ENCODE results near the gene ZNF345. TPM values are rescaled to one million over a fixed set of nuclear protein-coding genes. Genes with fewer than 3 reads are reported as not detected.

The ZNF345 gene
- polyA plus RNA-seq (2012; ENCODE audit: missing spikeins) = 2.5 TPM

GRCh38 chr19:36850559-36851442 is at the start of gene ZNF345:
Gene ZNF345 (plus strand): TSS chr19:36850876. CDS start chr19:36876831, 25,955 bp downstream.
- peak; percentile 94 for FAIRE-seq
- peak; percentile 66 for DNase-seq (ENCODE audit: insufficient read length)
- TF ChIP-seq TAF1 (IDR thresholded peaks at IDR 0.05; ENCODE audit: borderline replicate concordance, low read depth, low read length) = no peak
- TF ChIP-seq POLR2A (IDR thresholded peaks at IDR 0.05; ENCODE audit: low read depth, low read length) = peak; percentile 74
- peak; percentile 79 for TF ChIP-seq POLR2AphosphoS5 (IDR thresholded peaks at IDR 0.05; ENCODE audit: low read depth, low read length)

- no peak for FAIRE-seq
- TF ChIP-seq POLR2AphosphoS5 (IDR thresholded peaks at IDR 0.05; ENCODE audit: low read depth, low read length) = no peak
- no peak for TF ChIP-seq POLR2A (IDR thresholded peaks at IDR 0.05; ENCODE audit: low read depth, low read length)
- no peak for TF ChIP-seq TAF1 (IDR thresholded peaks at IDR 0.05; ENCODE audit: borderline replicate concordance, low read depth, low read length)
- DNase-seq (ENCODE audit: insufficient read length) = no peak
Measured at GRCh38 chr19:36805364-36805763, 45.3 kb upstream of the ZNF345 start.

GRCh38 chr19:36807029-36807428 is 43.6 kb upstream of the ZNF345 start:
- TF ChIP-seq TAF1 (IDR thresholded peaks at IDR 0.05; ENCODE audit: borderline replicate concordance, low read depth, low read length) (no peak), POLR2A (IDR thresholded peaks at IDR 0.05; ENCODE audit: low read depth, low read length) (no peak), POLR2AphosphoS5 (IDR thresholded peaks at IDR 0.05; ENCODE audit: low read depth, low read length) (no peak)
- DNase-seq (ENCODE audit: insufficient read length) (no peak), FAIRE-seq (no peak)

GRCh38 chr19:36819130-36819630 is 31.5 kb upstream of the ZNF345 start:
- TF ChIP-seq POLR2AphosphoS5 (IDR thresholded peaks at IDR 0.05; ENCODE audit: low read depth, low read length) (no peak), TAF1 (IDR thresholded peaks at IDR 0.05; ENCODE audit: borderline replicate concordance, low read depth, low read length) (no peak), POLR2A (IDR thresholded peaks at IDR 0.05; ENCODE audit: low read depth, low read length) (no peak)
- FAIRE-seq (no peak), DNase-seq (ENCODE audit: insufficient read length) (no peak)

GRCh38 chr19:36821758-36822157 is 28.9 kb upstream of the ZNF345 start:
- DNase-seq (ENCODE audit: insufficient read length) = no peak
- TF ChIP-seq POLR2AphosphoS5 (IDR thresholded peaks at IDR 0.05; ENCODE audit: low read depth, low read length) (no peak), TAF1 (IDR thresholded peaks at IDR 0.05; ENCODE audit: borderline replicate concordance, low read depth, low read length) (no peak), POLR2A (IDR thresholded peaks at IDR 0.05; ENCODE audit: low read depth, low read length) (no peak)
- no peak for FAIRE-seq

GRCh38 chr19:36833430-36833829 is 17.2 kb upstream of the ZNF345 start:
- TF ChIP-seq POLR2A (IDR thresholded peaks at IDR 0.05; ENCODE audit: low read depth, low read length) (no peak), TAF1 (IDR thresholded peaks at IDR 0.05; ENCODE audit: borderline replicate concordance, low read depth, low read length) (no peak), POLR2AphosphoS5 (IDR thresholded peaks at IDR 0.05; ENCODE audit: low read depth, low read length) (no peak)
- no peak for DNase-seq (ENCODE audit: insufficient read length)
- FAIRE-seq = peak; percentile 5

GRCh38 chr19:36837176-36837905 is 13.3 kb upstream of the ZNF345 start:
- no peak for FAIRE-seq
- no peak for DNase-seq (ENCODE audit: insufficient read length)
- TF ChIP-seq TAF1 (IDR thresholded peaks at IDR 0.05; ENCODE audit: borderline replicate concordance, low read depth, low read length) (no peak), POLR2AphosphoS5 (IDR thresholded peaks at IDR 0.05; ENCODE audit: low read depth, low read length) (no peak), POLR2A (IDR thresholded peaks at IDR 0.05; ENCODE audit: low read depth, low read length) (no peak)

GRCh38 chr19:36837906-36838783 is 12.5 kb upstream of the ZNF345 start, which contains the start of gene ZNF790:
Gene ZNF790 (minus strand): TSS chr19:36838387. CDS start chr19:36825619, 12,768 bp downstream.
- FAIRE-seq (peak; percentile 88), DNase-seq (ENCODE audit: insufficient read length) (peak; percentile 66)
- TF ChIP-seq TAF1 (IDR thresholded peaks at IDR 0.05; ENCODE audit: borderline replicate concordance, low read depth, low read length) = peak; percentile 83; the same call in 1 of the 2 replicates
- peak; percentile 77 for TF ChIP-seq POLR2A (IDR thresholded peaks at IDR 0.05; ENCODE audit: low read depth, low read length)
- TF ChIP-seq POLR2AphosphoS5 (IDR thresholded peaks at IDR 0.05; ENCODE audit: low read depth, low read length) = peak; percentile 88

GRCh38 chr19:36838784-36839324 is 11.8 kb upstream of the ZNF345 start:
- FAIRE-seq (no peak), DNase-seq (ENCODE audit: insufficient read length) (no peak)
- TF ChIP-seq POLR2A (IDR thresholded peaks at IDR 0.05; ENCODE audit: low read depth, low read length) (no peak), TAF1 (IDR thresholded peaks at IDR 0.05; ENCODE audit: borderline replicate concordance, low read depth, low read length) (no peak), POLR2AphosphoS5 (IDR thresholded peaks at IDR 0.05; ENCODE audit: low read depth, low read length) (no peak)

GRCh38 chr19:36847968-36848367 is 2.7 kb upstream of the ZNF345 start:
- FAIRE-seq = no peak
- DNase-seq (ENCODE audit: insufficient read length) = no peak
- TF ChIP-seq TAF1 (IDR thresholded peaks at IDR 0.05; ENCODE audit: borderline replicate concordance, low read depth, low read length) (no peak), POLR2AphosphoS5 (IDR thresholded peaks at IDR 0.05; ENCODE audit: low read depth, low read length) (no peak), POLR2A (IDR thresholded peaks at IDR 0.05; ENCODE audit: low read depth, low read length) (no peak)

Data from GM12892 (cell line).